Measurements from ENCODE around the gene SARS1.

Gene SARS1

GRCh38 chr1:109207467-109208103, 6.1 kb upstream of the SARS1 start:
- DNase-seq (ENCODE audit: low spot score) = no peak
- TF ChIP-seq CTCF (IDR thresholded peaks at IDR 0.05; ENCODE audit: extremely low read depth, missing control alignments) = no peak

GRCh38 chr1:109208394-109208793, 5.3 kb upstream of the SARS1 start:
- no peak for DNase-seq (ENCODE audit: low spot score)
- TF ChIP-seq CTCF (IDR thresholded peaks at IDR 0.05; ENCODE audit: extremely low read depth, missing control alignments) = no peak

GRCh38 chr1:109208836-109209463, 4.8 kb upstream of the SARS1 start:
- no peak for DNase-seq (ENCODE audit: low spot score)
- TF ChIP-seq CTCF (IDR thresholded peaks at IDR 0.05; ENCODE audit: extremely low read depth, missing control alignments) = no peak

- no peak for DNase-seq (ENCODE audit: low spot score)
- TF ChIP-seq CTCF (IDR thresholded peaks at IDR 0.05; ENCODE audit: extremely low read depth, missing control alignments) = no peak
Measured at GRCh38 chr1:109210058-109210457, 3.7 kb upstream of the SARS1 start.

- TF ChIP-seq CTCF (IDR thresholded peaks at IDR 0.05; ENCODE audit: extremely low read depth, missing control alignments) = no peak
- DNase-seq (ENCODE audit: low spot score) = no peak
Measured at GRCh38 chr1:109213345-109213823, 334 bp upstream of the SARS1 start.

GRCh38 chr1:109214695-109215623, 1.2 kb downstream of the SARS1 start:
- DNase-seq (ENCODE audit: low spot score) = peak; percentile 60
- no peak for TF ChIP-seq CTCF (IDR thresholded peaks at IDR 0.05; ENCODE audit: extremely low read depth, missing control alignments)

- no peak for TF ChIP-seq CTCF (IDR thresholded peaks at IDR 0.05; ENCODE audit: extremely low read depth, missing control alignments)
- DNase-seq (ENCODE audit: low spot score) = no peak
Measured at GRCh38 chr1:109216662-109217061, 2.9 kb downstream of the SARS1 start.

Data from GM20000 (cell line).